ENCODE measurements around the gene HOTAIR. TPM values are rescaled to one million over a fixed set of nuclear protein-coding genes. Genes with fewer than 3 reads are reported as not detected.
A peak's percentile ranks its signal among the peaks of the same experiment; 100 is the strongest.

HOTAIR gene
- total RNA-seq, 1 donor from 2014 or later, result 1.8 TPM

DNA sequence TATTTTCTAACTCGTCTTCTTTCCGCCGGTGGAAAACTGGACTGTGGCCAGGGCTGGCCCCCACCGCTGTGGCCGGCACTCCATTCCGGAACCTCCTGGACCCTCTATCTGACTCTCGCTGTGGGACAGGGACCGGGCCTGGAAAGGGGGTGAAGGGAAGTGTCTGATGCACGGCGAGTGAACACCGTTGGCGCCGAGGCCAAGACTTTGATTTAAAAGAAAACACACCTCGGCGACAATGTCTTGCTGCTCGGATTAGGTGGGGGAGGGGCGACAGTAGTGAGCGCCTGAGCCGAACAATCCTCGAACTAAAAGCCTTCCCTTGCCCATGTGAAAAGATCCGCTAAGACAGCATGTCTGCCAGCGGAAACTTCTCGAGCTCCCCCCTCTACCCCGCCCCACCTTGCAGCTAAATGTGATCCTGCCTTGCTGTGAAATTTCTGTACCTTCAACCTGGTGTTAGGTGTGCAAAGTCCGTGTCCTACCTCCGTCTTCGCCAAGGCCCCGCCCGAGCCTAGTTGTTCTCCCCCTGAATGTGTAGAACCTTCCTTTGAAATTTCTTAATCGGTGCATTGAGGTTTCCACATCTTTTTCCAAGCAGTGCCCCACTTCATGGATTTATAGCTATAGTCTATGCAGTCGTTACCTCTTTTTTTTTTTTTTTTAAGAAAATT, 862 bp upstream of the HOTAIR start:
- peaks cover 99% of the 10 kb centered on the region for H3K27me3 Mint-ChIP-seq (ENCODE audit: low read depth)
- no peak for DNase-seq (ENCODE audit: low spot score in 2 of 2, unreplicated experiment in 2 of 2)
- H3K4me1 Mint-ChIP-seq, result peaks cover 12% of the 10 kb centered on the region
- no peaks in the 10 kb centered on the region for H3K9me3 Mint-ChIP-seq
- TF ChIP-seq, protein P1, sequence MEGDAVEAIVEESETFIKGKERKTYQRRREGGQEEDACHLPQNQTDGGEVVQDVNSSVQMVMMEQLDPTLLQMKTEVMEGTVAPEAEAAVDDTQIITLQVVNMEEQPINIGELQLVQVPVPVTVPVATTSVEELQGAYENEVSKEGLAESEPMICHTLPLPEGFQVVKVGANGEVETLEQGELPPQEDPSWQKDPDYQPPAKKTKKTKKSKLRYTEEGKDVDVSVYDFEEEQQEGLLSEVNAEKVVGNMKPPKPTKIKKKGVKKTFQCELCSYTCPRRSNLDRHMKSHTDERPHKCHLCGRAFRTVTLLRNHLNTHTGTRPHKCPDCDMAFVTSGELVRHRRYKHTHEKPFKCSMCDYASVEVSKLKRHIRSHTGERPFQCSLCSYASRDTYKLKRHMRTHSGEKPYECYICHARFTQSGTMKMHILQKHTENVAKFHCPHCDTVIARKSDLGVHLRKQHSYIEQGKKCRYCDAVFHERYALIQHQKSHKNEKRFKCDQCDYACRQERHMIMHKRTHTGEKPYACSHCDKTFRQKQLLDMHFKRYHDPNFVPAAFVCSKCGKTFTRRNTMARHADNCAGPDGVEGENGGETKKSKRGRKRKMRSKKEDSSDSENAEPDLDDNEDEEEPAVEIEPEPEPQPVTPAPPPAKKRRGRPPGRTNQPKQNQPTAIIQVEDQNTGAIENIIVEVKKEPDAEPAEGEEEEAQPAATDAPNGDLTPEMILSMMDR (IDR thresholded peaks at IDR 0.05; ENCODE audit: unreplicated experiment), result no peak
- H3K36me3 Mint-ChIP-seq, result no peaks in the 10 kb centered on the region
- peak overlapping the region; percentile 47 for H3K4me3 Mint-ChIP-seq
- H3K27ac Mint-ChIP-seq, result no peak overlapping the region

DNA sequence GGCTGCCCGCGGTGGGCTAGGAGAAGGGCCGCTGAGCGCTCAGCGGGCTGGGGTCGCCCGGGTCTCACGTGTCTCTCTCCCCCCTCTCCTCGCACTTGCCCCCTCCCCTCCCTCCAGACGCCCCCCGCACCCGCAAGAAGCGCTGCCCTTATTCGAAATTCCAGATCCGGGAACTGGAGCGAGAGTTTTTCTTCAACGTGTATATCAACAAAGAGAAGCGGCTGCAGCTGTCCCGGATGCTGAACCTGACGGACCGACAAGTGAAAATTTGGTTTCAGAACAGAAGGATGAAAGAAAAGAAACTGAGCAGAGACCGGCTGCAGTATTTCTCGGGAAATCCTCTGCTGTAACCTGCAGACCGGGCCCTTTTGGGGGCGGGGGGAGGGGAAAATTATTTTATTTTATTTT, 314 bp upstream of the HOTAIR start:
- no peaks in the 10 kb centered on the region for H3K36me3 Mint-ChIP-seq
- peaks cover 12% of the 10 kb centered on the region for H3K4me1 Mint-ChIP-seq
- no peak overlapping the region for H3K27ac Mint-ChIP-seq
- no peak for DNase-seq (ENCODE audit: low spot score in 2 of 2, unreplicated experiment in 2 of 2)
- peak overlapping the region; percentile 47 for H3K4me3 Mint-ChIP-seq
- no peaks in the 10 kb centered on the region for H3K9me3 Mint-ChIP-seq
- TF ChIP-seq, protein P1 (IDR thresholded peaks at IDR 0.05; ENCODE audit: unreplicated experiment), result no peak
- H3K27me3 Mint-ChIP-seq (ENCODE audit: low read depth), result peaks cover 99% of the 10 kb centered on the region

DNA sequence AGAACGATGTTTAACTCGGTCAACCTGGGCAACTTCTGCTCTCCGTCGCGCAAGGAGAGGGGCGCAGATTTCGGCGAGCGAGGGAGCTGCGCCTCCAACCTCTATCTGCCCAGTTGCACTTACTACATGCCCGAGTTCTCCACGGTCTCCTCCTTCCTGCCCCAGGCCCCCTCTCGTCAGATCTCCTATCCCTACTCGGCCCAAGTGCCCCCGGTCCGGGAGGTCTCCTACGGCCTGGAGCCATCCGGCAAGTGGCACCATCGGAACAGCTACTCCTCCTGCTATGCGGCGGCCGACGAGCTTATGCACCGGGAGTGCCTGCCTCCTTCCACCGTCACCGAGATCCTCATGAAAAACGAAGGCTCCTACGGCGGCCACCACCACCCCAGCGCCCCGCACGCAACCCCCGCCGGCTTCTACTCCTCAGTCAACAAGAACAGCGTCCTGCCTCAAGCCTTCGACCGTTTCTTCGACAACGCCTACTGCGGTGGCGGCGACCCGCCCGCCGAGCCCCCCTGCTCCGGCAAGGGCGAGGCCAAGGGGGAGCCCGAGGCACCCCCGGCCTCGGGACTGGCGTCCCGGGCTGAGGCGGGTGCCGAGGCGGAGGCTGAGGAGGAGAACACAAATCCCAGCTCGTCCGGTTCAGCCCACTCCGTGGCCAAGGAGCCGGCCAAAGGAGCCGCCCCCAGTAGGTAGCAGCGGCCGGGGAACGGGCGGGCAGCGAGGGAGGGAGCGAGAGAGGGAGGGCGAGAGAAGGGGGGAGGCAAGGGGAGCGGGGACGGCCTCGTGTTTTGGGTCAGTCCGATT, 1.3 kb downstream of the HOTAIR start:
- H3K9me3 Mint-ChIP-seq, result no peaks in the 10 kb centered on the region
- no peak for DNase-seq (ENCODE audit: low spot score in 2 of 2, unreplicated experiment in 2 of 2)
- peaks cover 16% of the 10 kb centered on the region for H3K4me1 Mint-ChIP-seq
- TF ChIP-seq, protein P1 (IDR thresholded peaks at IDR 0.05; ENCODE audit: unreplicated experiment), result no peak
- peak overlapping the region; percentile 66 for H3K27ac Mint-ChIP-seq
- H3K4me3 Mint-ChIP-seq, result peak overlapping the region; percentile 64
- H3K36me3 Mint-ChIP-seq, result no peaks in the 10 kb centered on the region
- H3K27me3 Mint-ChIP-seq (ENCODE audit: low read depth), result peaks cover 99% of the 10 kb centered on the region

DNA sequence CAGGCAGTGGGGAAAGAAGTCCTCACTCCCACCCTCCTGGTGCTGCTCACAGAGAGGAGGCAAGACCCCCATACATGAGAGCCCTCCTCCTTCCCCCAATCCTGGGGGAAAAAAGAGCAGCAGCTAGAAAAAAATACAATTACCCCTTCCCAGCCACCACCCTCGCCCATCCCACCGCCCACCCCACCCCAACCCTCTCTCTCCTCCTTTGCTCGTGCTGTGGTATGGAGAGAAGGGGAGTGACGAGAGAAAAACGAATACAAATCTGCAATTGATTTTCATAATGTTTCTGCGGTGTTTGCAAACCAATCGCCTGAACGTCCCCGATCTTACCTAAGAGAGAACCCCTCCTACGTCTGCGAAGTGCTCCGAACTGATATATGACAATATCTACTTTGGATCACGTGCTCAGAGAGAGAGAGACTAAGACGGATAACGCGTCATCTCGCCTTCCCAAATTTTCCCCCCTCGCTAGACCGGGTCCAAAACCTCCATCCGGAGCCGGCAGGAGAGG, 2.0 kb downstream of the HOTAIR start, which contains the start of gene HOXC11:
Gene HOXC11, plus strand, starts transcription at position 405 of the 514 bp plus-strand sequence. CDS start 116 bp downstream, outside the sequence.
- TF ChIP-seq, protein P1 (IDR thresholded peaks at IDR 0.05; ENCODE audit: unreplicated experiment), result no peak
- Mint-ChIP-seq H3K4me1 (peaks cover 20% of the 10 kb centered on the region), H3K36me3 (no peaks in the 10 kb centered on the region), H3K4me3 (peak within 1 kb of the TSS; percentile 64), H3K27me3 (ENCODE audit: low read depth) (peaks cover 99% of the 10 kb centered on the region), H3K9me3 (no peaks in the 10 kb centered on the region), H3K27ac (peak within 1 kb of the TSS; percentile 66)
- no peak for DNase-seq (ENCODE audit: low spot score in 2 of 2, unreplicated experiment in 2 of 2)

DNA sequence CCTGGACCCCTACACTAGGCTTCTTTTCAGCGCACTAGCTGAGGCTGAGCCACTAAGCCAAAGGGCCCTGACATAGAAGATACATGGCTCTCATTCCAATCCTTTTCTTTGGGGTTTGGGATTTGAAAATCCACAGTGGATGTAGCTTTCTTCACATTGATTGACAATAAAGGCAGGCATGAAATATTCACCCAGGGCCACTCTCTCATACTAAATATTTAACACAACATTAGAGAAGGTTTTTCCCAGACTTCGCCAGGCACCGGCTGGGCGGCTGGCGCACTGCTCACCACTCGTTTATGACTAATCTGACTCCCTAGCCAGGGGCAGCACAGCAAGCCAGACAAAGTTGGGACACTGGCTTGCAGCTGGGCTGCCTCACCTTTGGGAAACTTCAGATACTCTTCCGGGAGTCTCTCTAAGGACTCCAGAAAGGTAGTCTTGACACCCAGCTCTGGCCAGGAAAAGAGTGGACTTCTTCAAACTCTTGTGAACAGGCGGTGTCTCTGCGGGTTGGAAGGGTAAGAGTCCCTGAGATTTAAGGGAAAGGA, 2.5 kb downstream of the HOTAIR start:
- Mint-ChIP-seq H3K4me3 (peak overlapping the region; percentile 39), H3K36me3 (no peaks in the 10 kb centered on the region), H3K4me1 (peaks cover 20% of the 10 kb centered on the region), H3K27ac (no peak overlapping the region), H3K9me3 (no peaks in the 10 kb centered on the region), H3K27me3 (ENCODE audit: low read depth) (peaks cover 99% of the 10 kb centered on the region)
- TF ChIP-seq, protein P1 (IDR thresholded peaks at IDR 0.05; ENCODE audit: unreplicated experiment), result no peak
- no peak for DNase-seq (ENCODE audit: low spot score in 2 of 2, unreplicated experiment in 2 of 2)

Data from mesothelial cell of epicardium (in vitro differentiated cells).